Mononuclear cell (primary cell): ENCODE measurements around the gene LRIG1. TPM values are rescaled to one million over a fixed set of nuclear protein-coding genes. Genes with fewer than 3 reads are reported as not detected.

Source experiments
- H3K27me3 ChIP-seq: 2 replicates; pipeline ENCODE4 v1.6.0; 2011; ENCODE audit warnings: low read length, control low read depth; ENCODE audit not compliant: insufficient read depth
- H3K4me1 ChIP-seq: 2 replicates; pipeline ENCODE4 v1.5.1; 2011; ENCODE audit warnings: mild to moderate bottlenecking, low read length, control low read depth; ENCODE audit not compliant: insufficient read depth
- H3K4me3 ChIP-seq: 2 replicates; pipeline ENCODE4 v1.5.1; 2011; ENCODE audit warnings: mild to moderate bottlenecking, low read length, moderate library complexity
- H3K9me3 ChIP-seq: 2 replicates; pipeline ENCODE4 v1.5.1; 2011; ENCODE audit warnings: low read depth, mild to moderate bottlenecking, control low read depth, low read length
- total RNA-seq: library from RNA; depleted of rRNA; stranded (reverse); fragments of >200 nt; gene quantifications from one replicate; pipeline ENCODE4 v1.2.3, GENCODE V29; 2012

The LRIG1 gene
- total RNA-seq, 1 donor: 21.4 TPM

DNA sequence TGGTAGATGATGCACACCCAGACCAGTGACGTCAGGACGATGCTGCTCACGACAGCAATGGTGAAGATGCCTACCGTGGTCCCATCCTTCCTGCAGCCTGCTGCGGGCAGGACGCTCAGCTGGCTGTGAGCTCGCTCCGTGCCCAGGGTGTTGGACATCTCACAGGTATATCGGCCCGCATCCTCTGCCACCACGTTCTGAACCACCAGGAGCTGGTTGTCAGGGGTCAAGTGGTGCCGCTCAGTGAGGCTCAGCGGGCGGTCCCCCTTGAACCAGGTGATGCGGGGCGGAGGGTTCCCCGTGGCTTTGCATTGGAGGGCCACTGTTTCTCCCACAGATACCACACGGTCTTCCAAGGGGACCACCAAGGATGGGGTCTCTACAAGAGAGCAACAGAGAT, 117.8 kb downstream of the LRIG1 start:
- no peaks in the 10 kb centered on the region for H3K9me3 ChIP-seq
- H3K4me3 ChIP-seq: no peak overlapping the region
- peaks cover 10% of the 10 kb centered on the region for H3K4me1 ChIP-seq
- no peaks in the 10 kb centered on the region for H3K27me3 ChIP-seq

DNA sequence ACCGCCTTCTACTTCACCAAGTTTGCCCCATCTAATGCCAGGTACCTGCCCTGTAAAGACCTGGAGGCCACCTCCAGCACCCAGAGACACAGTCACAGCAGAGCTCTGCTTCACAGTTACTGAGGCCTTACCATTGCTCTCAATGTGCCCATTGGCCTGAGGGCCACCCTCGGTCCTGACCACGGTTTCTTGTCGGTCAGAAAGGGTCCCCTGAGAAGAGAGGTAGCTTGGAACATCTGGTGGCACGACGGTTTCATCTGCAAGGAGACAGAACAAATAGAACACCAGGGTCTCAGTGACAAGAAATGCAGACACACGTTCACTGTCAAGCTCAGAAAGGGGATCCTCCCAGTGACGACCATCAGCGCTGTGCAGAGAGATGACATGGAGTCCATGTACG, 118.7 kb downstream of the LRIG1 start:
- Histone ChIP-seq H3K4me1 (peaks cover 6% of the 10 kb centered on the region), H3K4me3 (no peak overlapping the region), H3K27me3 (no peaks in the 10 kb centered on the region), H3K9me3 (no peaks in the 10 kb centered on the region)

DNA sequence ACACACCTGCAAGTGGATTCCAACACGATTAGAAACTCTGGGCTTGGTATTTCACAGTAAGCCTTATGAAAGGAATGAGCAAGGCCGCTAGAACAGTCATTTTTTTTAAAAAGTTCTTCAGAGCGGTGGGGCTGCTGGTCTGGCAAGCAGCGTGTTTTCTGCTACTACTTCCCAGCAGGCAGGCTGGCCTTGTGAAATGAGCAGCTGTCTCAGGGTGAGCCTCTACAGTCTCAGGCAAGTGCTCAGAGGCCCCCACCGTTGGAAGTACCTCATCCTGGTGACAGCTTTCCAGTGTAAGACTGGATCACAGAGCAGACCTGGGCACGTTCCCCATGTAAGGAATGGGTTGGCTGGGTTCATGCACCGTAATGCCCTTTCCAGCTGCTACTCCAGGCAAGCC, 119.2 kb downstream of the LRIG1 start:
- H3K27me3 ChIP-seq: no peaks in the 10 kb centered on the region
- no peak overlapping the region for H3K4me3 ChIP-seq
- peaks cover 2% of the 10 kb centered on the region for H3K4me1 ChIP-seq
- no peaks in the 10 kb centered on the region for H3K9me3 ChIP-seq

DNA sequence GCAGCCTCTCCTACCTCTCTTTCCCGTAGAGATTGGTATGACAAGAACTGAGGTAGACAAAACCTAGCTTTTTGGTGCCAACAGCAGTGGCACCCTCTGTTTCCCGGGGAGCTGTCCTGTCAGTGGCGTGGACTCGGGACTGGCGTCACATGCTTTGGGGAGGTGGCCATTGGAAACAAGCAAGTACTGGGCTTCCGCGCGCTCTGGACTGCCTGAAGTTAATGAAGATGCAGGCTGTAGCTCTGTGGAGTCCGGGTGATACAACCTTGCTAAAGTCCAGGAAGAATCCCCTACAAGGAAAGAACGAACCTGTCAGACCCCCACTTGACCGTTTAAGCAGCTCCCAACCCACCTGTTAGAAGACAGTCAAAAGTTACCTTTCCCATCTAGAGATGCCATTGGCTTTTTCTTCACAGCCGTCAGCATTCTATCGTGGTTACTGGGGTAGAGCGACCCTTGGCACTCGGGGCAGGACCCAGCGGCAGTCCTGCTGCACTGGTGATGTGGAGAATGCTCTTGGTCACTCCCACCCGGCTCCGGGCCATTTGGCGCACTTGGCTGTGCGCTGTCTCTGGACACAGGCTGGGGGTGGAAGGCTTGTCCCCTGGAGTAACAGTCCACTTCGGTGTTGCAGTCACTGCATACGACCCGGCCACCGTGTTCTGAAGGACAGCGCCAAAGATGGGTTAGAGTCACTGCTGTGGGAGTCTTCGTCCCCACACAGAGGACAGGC, 120.5 kb downstream of the LRIG1 start:
- H3K4me3 ChIP-seq: no peak overlapping the region

DNA sequence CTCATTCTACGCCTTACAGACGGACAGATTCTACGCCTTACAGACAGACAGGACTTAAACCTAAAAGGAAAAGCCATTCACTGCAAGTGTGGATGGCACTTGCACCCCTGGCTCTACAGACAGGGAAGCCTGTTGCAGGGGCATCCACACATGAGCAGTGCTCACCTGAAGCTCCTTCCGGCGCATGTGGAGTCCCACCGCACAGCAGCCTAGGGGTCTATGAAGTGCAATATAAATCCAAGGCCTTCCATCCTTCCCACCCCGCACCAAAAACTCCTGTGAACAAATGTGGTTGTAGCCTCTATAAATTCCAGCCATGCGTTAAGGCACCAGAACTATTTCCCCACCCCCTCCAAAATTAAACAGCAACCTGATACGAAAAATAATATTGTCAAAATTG, 121.3 kb downstream of the LRIG1 start:
- no peaks in the 10 kb centered on the region for H3K4me1 ChIP-seq
- no peaks in the 10 kb centered on the region for H3K9me3 ChIP-seq
- no peak overlapping the region for H3K4me3 ChIP-seq
- H3K27me3 ChIP-seq: no peaks in the 10 kb centered on the region

More for the DNA sequence above, 120.5 kb downstream of the LRIG1 start:
- no peaks in the 10 kb centered on the region for H3K9me3 ChIP-seq
- H3K27me3 ChIP-seq: no peaks in the 10 kb centered on the region
- H3K4me1 ChIP-seq: no peaks in the 10 kb centered on the region

DNA sequence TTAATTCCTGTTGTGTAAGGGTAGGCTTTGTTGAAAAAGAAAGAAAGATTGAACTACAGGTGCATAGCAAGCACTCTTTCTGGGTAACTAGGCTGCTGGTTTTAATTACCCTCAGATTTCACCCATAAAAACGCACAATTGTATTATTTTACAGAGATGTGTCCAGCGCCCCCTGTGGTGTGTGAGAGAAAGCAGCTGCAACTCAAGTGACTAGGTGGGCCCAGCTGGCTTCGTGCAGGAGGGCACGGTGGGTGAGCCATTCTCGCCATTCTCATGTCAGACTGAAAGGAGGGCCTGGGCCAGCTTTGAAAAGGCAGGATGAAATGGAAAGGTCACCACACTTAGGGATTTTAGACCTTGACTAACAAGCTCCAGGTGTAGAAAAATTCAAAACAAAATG, 122.6 kb downstream of the LRIG1 start:
- Histone ChIP-seq H3K9me3 (no peaks in the 10 kb centered on the region), H3K4me3 (no peak overlapping the region), H3K27me3 (no peaks in the 10 kb centered on the region)

DNA sequence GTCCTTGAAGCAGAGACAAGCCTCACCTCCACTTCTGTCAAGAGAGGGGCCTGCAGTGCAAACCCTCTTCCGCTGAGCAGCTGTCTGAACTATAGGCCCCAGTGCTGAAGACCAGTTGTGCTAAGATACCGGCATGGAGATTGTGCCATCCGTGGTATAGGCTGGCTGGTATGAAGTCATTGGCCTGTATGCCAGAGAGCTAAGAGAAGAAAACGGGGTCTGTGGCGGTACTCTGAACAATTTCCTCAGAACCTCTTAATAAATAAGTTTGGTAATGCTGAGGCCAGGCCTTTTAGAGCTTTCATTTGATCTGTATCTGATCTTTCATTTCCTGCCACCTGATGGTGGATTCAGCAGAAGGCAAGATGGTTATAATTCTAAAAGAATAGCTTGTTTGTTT, 123.0 kb downstream of the LRIG1 start:
- Histone ChIP-seq H3K4me1 (no peaks in the 10 kb centered on the region), H3K27me3 (no peaks in the 10 kb centered on the region), H3K4me3 (no peak overlapping the region), H3K9me3 (no peaks in the 10 kb centered on the region)

More for the DNA sequence above, 122.6 kb downstream of the LRIG1 start:
- H3K4me1 ChIP-seq: no peaks in the 10 kb centered on the region

DNA sequence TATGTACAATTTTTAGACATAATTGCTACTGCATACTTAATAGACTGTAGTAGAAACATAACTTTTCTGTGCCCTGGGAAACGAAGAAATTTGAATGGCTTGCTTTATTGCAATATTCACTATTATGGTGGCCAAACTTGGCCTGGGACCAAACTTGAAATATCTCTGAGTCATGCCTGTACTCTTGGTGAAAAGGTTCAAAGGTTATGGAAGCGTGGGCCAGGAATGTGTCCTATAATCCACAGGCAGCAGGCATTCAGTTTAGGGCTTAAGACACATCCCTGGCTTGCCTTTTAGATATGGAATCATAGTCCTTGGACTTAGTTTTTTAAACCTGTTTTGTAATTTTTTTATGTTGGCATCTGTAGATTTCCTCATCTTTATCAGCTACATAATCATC, 124.3 kb downstream of the LRIG1 start:
- Histone ChIP-seq H3K4me3 (no peak overlapping the region), H3K9me3 (no peaks in the 10 kb centered on the region)

DNA sequence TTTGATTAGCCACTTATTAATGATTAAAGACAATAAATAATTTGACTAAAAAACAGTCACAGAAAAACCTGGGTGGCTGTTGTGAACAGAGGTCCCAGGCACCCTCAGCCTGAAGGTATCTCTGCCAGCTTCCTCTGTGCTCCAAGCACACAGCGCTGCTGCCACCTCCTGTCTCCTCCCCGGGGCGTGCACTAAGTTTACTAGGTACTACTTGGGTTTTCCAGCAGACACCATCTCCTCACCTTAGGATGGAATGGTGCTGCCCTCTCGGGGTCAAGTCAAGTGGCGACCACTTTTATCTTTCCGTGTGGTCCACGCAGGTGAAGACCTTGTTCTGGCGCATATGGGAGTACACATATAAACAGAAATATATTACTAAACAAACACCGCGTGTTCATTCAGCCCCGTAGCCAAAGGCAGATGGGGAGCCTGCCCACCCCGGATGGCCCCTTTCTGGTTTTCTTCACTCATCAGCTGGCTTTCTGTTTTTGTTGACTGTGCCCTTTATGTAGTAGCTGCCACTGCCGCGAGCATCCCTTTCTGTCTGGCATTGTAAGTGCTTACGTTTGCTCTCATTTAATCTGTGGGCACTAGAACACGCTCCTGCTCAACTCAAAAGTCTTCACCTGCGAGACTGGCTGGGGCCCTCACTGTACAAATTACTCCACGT, 128.0 kb downstream of the LRIG1 start:
- H3K4me3 ChIP-seq: no peak overlapping the region
- no peaks in the 10 kb centered on the region for H3K4me1 ChIP-seq
- no peaks in the 10 kb centered on the region for H3K9me3 ChIP-seq
- H3K27me3 ChIP-seq: no peaks in the 10 kb centered on the region

More for the DNA sequence above, 124.3 kb downstream of the LRIG1 start:
- H3K27me3 ChIP-seq: no peaks in the 10 kb centered on the region
- H3K4me1 ChIP-seq: no peaks in the 10 kb centered on the region

DNA sequence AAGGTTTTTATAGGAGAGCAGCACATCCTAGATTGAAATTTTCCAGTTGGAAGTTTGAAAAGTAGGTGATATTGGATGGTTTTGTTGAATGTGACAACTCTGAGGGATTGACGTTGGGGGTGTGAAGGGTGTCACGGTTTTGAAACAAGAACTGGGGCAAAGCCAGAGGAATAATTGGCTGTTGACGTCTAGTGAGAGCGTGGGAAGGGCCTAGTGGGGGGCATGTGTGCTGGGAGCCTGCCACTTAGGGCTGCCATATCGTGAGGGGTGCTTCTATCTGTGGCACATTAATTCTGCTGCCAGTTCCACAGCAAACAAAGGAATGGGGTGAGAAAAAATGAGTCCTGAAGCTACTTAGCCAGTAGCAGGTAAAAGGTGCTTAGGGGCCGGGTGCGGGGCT, 129.4 kb downstream of the LRIG1 start:
- no peaks in the 10 kb centered on the region for H3K9me3 ChIP-seq
- no peaks in the 10 kb centered on the region for H3K27me3 ChIP-seq
- no peak overlapping the region for H3K4me3 ChIP-seq
- no peaks in the 10 kb centered on the region for H3K4me1 ChIP-seq

DNA sequence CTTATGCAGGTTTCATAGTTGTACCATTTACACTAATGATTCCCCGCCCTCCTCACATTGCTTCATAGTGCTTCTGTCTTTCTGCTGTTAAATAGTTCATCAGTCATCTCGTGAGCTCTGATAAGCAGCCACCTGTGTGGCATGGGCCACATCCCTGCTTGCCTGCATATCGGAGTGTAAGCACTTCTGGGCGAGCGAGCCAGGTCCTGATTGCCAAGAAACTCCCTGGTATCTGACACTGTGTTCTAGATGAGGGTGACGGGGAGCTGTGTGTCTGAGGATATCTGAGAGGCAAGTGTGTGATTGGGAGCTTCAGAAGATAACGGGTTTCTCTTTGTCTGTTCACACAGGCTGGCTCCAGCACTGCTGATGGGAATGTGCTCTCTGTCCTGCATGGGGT, 130.6 kb downstream of the LRIG1 start:
- no peaks in the 10 kb centered on the region for H3K4me1 ChIP-seq
- no peaks in the 10 kb centered on the region for H3K27me3 ChIP-seq
- H3K4me3 ChIP-seq: no peak overlapping the region
- H3K9me3 ChIP-seq: no peaks in the 10 kb centered on the region

DNA sequence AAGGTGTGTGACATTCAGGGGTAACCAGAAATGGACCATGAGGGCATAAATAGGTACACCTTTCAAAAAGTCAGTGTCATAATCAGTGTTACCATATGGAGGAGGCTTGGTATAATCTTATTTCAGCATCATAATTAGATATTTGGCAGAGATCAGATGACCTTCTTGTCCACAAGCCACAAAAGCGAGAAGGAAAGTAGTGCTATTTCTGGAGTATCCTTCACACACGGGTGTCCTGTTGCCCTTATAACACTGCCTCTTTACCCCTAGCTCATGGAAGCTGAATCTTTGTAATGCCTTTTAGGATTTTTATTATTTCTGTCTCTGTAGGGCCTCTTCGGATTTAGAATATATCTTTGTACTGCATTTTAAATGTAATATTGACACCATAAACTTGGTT, 132.8 kb downstream of the LRIG1 start:
- Histone ChIP-seq H3K4me1 (no peaks in the 10 kb centered on the region), H3K27me3 (no peaks in the 10 kb centered on the region), H3K4me3 (no peak overlapping the region), H3K9me3 (no peaks in the 10 kb centered on the region)

DNA sequence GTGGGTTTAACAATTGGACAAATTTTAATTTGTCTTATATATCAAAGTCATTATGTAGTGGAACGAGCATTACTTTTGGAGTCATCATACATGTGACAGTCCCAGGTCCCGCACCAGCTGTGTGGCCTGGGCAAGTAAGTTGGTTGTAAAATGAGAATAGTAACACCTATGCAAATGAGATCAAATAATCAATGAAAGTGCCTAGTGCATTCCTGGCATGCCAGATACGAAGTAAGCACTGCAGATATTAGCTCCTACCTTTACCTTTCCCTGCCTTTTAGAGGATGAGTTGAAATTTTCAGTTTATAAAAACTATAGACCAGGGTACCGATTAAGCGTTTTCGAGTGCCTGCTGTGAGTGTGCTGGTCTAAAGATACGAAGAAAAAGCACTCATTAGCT, 134.1 kb downstream of the LRIG1 start:
- Histone ChIP-seq H3K27me3 (no peaks in the 10 kb centered on the region), H3K9me3 (no peaks in the 10 kb centered on the region), H3K4me1 (no peaks in the 10 kb centered on the region), H3K4me3 (no peak overlapping the region)

DNA sequence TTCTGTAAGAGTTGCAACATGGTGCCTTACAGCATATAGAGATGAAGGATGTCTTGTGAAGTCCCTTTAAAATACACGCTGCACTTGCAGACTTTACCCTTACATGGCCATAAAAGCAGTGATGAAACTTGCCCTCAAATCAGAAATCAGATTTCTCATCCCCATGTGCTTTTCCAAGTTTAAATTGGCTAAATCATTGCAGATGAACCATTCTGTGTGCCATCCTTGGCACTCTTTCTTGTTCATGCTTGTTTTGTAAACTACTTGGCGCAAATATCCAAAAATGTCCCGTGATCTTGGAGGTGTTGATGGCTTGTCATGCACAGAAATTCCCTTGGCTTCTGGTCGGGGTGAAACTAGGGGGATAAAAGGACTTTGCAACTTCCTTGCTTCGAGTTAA, 135.7 kb downstream of the LRIG1 start:
- no peak overlapping the region for H3K4me3 ChIP-seq
- H3K9me3 ChIP-seq: no peaks in the 10 kb centered on the region
- no peaks in the 10 kb centered on the region for H3K27me3 ChIP-seq
- H3K4me1 ChIP-seq: no peaks in the 10 kb centered on the region

DNA sequence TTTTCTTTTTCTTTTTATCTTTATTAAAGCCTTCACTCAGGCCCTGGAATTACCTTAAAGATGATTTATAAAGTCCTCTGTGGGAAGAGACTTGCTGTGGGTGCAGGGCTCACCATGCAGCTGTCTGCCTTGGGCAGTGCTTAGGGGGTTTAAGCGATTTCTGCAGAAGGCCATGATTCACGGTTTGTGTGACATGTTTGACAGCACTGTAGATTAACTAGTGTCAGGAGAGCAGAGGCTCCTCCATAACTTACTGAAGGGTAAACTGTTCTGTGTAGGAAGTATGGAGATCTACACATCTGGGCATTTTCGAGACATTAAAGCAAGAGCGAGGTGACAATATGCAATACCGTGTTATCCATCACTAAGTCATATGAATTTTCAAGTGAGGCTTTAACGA, 137.7 kb downstream of the LRIG1 start:
- Histone ChIP-seq H3K4me3 (no peak overlapping the region), H3K27me3 (no peaks in the 10 kb centered on the region), H3K4me1 (no peaks in the 10 kb centered on the region), H3K9me3 (no peaks in the 10 kb centered on the region)

DNA sequence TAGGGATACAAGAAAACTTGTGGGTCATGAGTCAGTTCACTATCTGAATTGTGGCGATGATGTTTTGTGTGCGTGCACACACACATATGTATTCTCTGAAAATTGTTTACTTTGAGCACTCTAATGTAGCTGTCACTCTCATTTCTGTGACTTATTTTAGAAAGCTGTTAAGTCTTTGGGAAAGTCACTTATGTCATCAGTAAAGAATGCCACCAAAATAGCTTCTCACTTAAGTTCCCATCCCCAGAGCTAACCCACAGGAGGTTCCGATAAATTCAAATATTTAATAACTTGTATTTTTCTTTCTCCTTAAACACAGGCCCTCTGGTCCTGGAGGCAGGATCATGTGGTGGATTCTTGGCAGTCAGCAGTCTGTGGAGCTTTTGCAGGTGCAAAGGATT, 138.3 kb downstream of the LRIG1 start:
- no peaks in the 10 kb centered on the region for H3K4me1 ChIP-seq
- H3K9me3 ChIP-seq: no peaks in the 10 kb centered on the region
- no peaks in the 10 kb centered on the region for H3K27me3 ChIP-seq
- no peak overlapping the region for H3K4me3 ChIP-seq
